ENCODE data around the gene C16orf90. TPM values are rescaled to one million over a fixed set of nuclear protein-coding genes. Genes with fewer than 3 reads are reported as not detected.
A peak's percentile ranks its signal among the peaks of the same experiment; 100 is the strongest.
"Not testable (repeated sequence)": the region's sequence is repeated elsewhere in the genome, so short reads cannot be mapped to it uniquely, and the experiment has no call there.

The C16orf90 gene
- total RNA-seq, 4 donors from 2014 or later: not detected

DNA sequence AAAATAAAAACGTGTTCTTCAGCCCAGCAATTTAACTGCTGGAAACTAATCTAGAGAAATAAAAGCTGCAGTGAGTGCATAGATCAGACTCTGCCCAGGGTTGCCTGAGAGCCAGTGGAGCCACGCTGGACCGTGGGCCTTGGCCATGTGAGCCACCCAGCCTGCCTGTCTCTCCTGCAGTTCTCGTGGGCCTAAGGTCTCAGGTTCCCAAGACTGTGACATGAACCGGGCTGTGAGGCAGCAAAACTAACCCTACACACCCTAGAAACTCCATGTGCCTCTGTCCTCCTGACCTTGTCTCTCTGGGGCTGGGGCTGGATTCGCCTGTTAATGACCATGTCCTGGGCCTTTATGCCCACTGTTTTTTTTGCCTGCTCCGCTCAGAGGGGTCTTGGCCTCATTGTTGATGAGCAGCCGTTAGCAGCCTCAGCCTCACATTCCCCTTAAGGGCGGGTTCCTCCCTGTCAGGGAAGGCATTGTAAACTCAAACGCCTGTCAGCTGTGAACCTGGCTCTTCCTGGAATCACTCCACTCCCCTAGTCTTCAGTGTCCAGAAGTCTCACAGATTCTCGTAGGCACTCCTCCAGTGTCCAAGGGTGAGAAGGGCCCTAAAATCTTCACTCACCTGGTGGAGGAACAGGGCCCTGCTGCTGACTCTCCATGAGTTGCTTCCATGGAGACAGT lies 16.9 kb downstream of the C16orf90 start:
- TF ChIP-seq, protein P1, sequence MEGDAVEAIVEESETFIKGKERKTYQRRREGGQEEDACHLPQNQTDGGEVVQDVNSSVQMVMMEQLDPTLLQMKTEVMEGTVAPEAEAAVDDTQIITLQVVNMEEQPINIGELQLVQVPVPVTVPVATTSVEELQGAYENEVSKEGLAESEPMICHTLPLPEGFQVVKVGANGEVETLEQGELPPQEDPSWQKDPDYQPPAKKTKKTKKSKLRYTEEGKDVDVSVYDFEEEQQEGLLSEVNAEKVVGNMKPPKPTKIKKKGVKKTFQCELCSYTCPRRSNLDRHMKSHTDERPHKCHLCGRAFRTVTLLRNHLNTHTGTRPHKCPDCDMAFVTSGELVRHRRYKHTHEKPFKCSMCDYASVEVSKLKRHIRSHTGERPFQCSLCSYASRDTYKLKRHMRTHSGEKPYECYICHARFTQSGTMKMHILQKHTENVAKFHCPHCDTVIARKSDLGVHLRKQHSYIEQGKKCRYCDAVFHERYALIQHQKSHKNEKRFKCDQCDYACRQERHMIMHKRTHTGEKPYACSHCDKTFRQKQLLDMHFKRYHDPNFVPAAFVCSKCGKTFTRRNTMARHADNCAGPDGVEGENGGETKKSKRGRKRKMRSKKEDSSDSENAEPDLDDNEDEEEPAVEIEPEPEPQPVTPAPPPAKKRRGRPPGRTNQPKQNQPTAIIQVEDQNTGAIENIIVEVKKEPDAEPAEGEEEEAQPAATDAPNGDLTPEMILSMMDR (IDR thresholded peaks at IDR 0.05): no peak
- DNase-seq (ENCODE audit: low spot score): no peak
- ATAC-seq (ENCODE audit: low FRiP score): no peak

DNA sequence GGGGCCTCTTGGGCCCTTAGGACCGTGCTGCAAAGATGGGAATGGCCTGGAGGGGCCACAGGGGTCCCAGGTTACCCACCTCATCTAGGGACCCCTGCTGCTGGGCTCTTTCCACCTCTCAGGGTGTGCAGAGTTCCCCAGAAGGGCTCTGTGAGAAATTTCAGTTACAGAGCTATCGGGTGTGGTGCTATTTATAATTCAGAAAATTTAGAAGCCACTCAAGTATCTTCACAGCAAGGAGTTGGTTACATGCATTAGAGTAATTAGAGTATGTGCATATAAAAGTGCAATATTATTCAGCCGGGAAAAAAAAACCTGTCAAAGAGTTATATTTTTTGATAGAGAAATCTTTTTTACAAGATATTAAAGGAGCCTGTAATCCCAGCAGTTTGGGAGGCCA lies 18.9 kb downstream of the C16orf90 start:
- no peak for ATAC-seq (ENCODE audit: low FRiP score)
- no peak for DNase-seq (ENCODE audit: low spot score)
- TF ChIP-seq, protein P1 (IDR thresholded peaks at IDR 0.05): no peak

DNA sequence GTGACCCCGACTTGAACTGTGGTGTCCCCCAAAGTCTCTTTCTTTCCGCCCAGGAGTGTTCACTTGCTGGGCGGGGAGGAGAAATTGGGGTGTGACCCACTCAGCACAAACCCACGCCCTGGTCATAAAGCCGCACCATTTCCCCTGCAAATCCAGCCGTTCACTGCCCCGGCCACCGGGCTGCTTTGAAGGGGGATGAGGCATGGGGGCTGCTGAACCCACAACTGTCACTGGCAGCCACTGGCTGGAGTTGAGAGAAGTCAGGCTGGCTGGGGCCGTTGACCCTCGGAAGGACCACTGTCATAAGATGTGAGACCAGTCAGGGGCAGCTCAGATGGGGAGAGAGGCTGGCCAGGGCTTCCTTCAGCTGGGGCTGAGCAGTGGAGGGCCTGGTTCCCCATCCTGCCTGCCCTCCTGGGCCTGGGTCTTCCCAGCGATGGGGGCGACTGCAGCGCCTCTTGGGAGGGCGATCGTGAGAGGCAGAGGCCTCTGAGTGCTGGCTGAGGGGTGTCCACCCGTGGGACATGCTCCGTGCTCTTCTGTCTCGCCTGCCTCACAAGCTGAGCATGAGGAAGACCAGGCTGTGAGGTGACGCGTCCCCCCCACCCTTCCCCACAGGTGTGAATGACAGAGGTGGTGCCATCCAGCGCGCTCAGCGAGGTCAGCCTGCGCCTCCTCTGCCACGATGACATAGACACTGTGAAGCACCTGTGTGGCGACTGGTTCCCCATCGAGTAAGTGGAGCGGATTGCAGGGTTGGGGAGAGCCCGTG lies 19.5 kb downstream of the C16orf90 start:
- DNase-seq (ENCODE audit: low spot score) (no peak), ATAC-seq (ENCODE audit: low FRiP score) (no peak)
- TF ChIP-seq, protein P1 (IDR thresholded peaks at IDR 0.05): no peak

DNA sequence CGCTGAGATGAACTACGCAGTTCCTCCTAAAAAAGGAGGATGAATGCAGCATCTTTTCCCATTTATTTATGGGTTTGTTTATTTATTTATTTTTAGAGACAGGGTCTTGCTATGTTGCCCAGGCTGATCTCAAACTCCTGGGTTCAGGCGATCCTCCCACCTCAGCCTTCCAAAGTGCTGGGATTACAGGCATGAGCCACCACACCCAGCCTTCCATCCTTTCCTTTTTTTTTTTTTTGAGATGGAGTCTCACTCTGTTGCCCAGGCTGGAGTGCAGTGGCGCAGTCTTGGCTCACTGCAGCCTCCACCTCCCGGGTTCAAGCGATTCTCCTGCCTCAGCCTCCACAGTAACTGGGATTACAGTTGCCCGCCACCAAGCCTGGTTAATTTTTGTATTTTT lies 20.4 kb downstream of the C16orf90 start:
- not testable (repeated sequence) for DNase-seq (ENCODE audit: low spot score); ATAC-seq (ENCODE audit: low FRiP score)

DNA sequence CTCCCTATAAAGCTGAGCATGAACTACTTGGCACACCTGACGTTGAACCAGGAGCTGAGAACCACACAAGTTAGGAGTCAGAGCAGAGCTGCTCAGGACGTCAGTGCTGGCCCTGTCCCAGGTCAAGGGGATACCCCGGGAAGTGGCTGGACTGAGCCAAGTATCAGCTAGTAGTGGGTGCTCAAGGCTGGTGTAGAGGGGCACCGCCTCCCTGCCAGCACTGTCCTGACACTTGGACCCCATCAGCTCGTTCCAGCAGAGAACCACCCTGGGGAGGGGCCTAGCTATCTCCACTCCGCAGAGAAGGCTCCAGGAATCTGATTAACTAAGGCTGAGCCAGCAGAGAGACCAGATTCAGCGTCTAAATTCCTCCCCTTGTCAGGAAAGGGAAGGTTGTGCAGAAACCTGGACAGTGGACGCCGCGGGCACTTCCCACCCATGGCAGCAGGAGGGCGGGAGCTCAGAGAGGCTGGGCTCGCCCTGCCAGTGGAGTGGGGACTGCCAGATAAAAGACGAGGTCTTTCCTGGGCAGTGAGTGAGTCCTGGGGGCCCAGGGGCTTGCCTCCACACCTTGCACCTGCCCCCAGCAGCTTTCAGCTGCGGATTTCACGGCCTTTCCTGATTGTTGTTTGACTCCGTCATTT lies 21.0 kb downstream of the C16orf90 start:
- ATAC-seq (ENCODE audit: low FRiP score): peak; percentile 63
- no peak for DNase-seq (ENCODE audit: low spot score)
- TF ChIP-seq, protein P1 (IDR thresholded peaks at IDR 0.05): no peak

DNA sequence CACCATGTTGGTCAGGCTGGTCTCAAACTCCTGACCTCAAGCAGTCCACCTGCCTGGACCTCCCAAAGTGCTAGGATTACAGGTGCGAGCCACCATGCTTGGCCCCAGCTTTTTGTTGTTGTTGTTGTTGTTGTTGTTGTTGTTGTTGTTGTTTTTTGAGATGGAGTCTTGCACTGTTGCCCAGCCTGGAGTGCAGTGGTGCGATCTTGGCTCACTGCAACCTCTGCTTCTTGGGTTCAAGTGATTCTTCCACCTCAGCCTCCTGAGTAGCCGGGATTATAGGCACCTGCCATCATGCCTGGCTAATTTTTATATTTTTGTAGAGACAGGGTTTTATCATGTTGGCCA lies 21.7 kb downstream of the C16orf90 start:
- not testable (repeated sequence) for DNase-seq (ENCODE audit: low spot score); ATAC-seq (ENCODE audit: low FRiP score)

DNA sequence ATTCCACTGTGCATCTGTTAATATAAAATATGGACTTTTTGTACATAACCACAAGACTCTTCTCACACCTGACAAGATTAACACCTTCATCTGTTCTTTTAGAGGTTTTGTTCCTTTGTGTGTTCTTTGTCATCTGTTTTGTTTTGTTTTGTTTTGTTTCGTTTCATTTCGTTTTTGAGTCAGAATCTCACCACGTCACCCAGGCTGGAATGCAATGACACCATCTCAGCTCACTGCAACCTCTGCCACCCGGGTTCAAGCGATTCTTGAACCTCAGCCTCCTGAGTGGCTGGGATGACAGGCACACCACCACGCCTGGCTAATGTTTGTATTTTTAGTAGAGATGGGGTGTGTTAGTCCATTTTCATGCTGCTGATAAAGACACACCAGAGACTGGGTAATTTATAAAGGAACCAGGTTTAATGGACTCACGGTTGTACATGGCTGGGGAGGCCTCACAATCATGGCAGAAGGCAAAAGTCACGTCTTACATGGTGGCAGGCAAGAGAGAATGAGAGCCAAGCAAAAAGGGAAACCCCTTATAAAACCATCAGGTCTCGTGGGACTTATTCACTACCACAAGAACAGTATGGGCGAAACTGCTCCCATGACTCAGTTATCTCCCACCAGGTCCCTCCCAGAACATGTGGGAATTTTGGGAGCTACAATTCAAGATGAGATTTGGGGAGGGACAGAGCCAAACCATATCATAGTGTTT lies 22.3 kb downstream of the C16orf90 start:
- ATAC-seq (ENCODE audit: low FRiP score) (no peak), DNase-seq (ENCODE audit: low spot score) (no peak)
- TF ChIP-seq, protein P1 (IDR thresholded peaks at IDR 0.05): no peak
